Measurements from ENCODE around the gene ZDHHC14. TPM values are rescaled to one million over a fixed set of nuclear protein-coding genes. Genes with fewer than 3 reads are reported as not detected.

The ZDHHC14 gene
- total RNA-seq, 1 donor from 2014 or later = 5.1 TPM

DNA sequence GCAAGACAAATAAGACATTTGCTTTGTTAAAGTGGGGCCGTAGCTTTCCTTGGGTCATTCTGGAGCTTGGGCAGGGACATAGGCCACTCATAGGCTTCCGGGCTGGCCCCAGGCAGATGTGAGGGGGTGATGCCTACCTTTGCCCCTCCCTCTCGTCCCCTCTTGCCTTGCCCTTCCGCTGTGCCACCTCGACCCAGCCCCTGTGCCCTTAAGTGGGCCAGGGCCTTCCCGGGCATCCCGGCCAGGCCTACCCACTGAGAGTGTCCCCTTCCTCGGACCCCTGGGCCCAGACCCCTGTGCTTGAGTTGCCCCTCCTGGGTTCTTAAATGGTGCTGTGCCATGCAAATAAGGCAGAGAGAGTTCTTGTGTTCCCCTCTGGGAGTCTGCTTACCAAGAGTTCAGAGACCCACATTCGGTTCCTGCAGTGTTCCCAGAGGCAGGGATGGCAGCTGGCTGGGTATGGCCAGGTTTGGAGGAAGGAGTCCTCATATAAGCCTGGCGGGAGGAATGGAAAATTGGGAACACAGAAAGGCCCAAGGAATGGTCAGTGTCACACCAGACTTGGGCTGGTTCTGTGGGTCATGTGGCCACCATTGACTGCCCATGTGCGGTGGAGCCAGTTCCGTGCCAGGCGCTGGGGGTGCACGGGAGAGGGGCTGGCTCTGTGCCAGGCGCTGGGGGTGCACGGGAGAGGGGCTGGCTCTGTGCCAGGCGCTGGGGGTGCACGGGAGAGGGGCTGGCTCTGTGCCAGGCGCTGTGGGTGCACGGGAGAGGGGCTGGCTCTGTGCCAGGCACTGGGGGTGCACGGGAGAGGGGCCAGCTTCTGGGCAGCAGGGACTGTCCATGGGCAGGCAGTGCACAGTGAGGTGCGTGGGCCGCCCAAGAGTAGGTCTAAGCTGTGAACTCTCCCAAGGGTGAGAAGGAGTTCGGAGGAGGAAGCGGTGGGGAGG is 268.6 kb downstream of the ZDHHC14 start:
- no peak for DNase-seq
- Mint-ChIP-seq H3K4me1 (ENCODE audit: low read depth, unreplicated experiment) (peaks cover 15% of the 10 kb centered on the region), H3K27me3 (ENCODE audit: unreplicated experiment) (peaks cover 2% of the 10 kb centered on the region), H3K9me3 (ENCODE audit: unreplicated experiment) (no peaks in the 10 kb centered on the region), H3K36me3 (ENCODE audit: unreplicated experiment) (peaks cover 3% of the 10 kb centered on the region), H3K27ac (ENCODE audit: unreplicated experiment) (no peak overlapping the region), H3K4me3 (ENCODE audit: unreplicated experiment) (no peak overlapping the region)
- TF ChIP-seq CTCF (IDR thresholded peaks at IDR 0.05; ENCODE audit: partially characterized antibody, unreplicated experiment) = no peak

GRCh38 chr6:157650261-157650640 is 269.3 kb downstream of the ZDHHC14 start:
- no peak for DNase-seq
- peaks cover 3% of the 10 kb centered on the region for H3K36me3 Mint-ChIP-seq (ENCODE audit: unreplicated experiment)
- H3K9me3 Mint-ChIP-seq (ENCODE audit: unreplicated experiment) = no peaks in the 10 kb centered on the region
- peaks cover 11% of the 10 kb centered on the region for H3K4me1 Mint-ChIP-seq (ENCODE audit: low read depth, unreplicated experiment)
- no peak overlapping the region for H3K4me3 Mint-ChIP-seq (ENCODE audit: unreplicated experiment)
- no peak for TF ChIP-seq CTCF (IDR thresholded peaks at IDR 0.05; ENCODE audit: partially characterized antibody, unreplicated experiment)
- no peak overlapping the region for H3K27ac Mint-ChIP-seq (ENCODE audit: unreplicated experiment)
- H3K27me3 Mint-ChIP-seq (ENCODE audit: unreplicated experiment) = peaks cover 2% of the 10 kb centered on the region

DNA sequence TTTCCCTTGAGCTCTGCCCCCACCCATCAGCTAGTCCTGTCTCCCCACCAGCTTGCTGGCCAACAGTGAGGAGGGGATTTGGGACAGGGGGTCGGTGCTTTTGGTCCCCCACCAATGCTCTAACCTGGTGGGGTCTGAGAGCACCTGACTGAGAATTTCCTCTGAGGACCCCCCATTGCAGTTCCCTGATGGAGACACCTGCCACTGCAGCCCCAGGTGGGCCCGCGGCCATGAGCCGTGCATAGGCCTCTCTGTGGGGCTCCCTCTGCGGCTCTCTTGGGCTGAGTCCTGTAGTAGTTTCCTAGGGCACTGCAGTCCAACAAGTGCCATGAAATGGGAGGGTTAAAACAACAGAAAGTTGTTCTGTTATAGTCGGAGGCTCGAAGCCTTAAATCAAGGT is 269.8 kb downstream of the ZDHHC14 start:
- Mint-ChIP-seq H3K4me1 (ENCODE audit: low read depth, unreplicated experiment) (peaks cover 10% of the 10 kb centered on the region), H3K27ac (ENCODE audit: unreplicated experiment) (no peak overlapping the region), H3K36me3 (ENCODE audit: unreplicated experiment) (peaks cover 3% of the 10 kb centered on the region), H3K27me3 (ENCODE audit: unreplicated experiment) (peaks cover 2% of the 10 kb centered on the region), H3K9me3 (ENCODE audit: unreplicated experiment) (no peaks in the 10 kb centered on the region), H3K4me3 (ENCODE audit: unreplicated experiment) (no peak overlapping the region)
- DNase-seq = no peak
- no peak for TF ChIP-seq CTCF (IDR thresholded peaks at IDR 0.05; ENCODE audit: partially characterized antibody, unreplicated experiment)

DNA sequence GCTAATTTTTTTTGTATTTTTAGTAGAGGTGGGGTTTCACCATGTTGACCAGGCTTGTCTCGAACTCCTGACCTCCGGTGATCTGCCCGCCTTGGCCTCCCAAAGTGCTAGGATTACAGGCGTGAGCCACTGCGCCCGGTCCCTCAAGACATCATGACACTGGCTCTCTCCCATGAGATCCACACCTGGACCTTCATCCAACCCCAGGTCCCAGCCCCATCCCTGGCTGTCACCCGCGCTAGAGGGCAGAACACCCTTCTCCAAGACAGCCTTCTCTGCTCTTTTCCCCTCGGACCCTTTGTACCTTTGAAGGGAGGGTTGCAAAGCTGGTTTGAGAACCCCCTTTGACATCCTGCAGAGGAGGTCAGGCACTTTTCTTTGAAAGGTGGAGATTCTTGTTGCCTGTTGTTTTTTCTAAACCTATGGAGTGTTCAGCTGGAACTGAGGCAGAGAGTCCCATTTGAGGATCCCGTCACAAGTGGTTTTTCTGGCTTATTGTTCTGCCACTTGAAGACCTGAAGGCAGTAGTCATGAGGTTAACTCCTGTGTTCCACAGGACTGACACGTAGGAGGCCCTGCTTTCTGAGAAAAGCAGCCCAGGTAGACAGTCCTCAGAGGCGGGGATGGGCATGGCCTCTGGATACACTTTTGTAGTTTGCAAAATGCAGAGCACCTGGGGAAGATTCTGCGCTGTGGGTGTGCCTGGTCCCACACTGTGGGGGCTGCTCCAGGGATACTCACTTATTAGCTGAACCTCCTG is 270.9 kb downstream of the ZDHHC14 start:
- H3K36me3 Mint-ChIP-seq (ENCODE audit: unreplicated experiment) = peaks cover 3% of the 10 kb centered on the region
- TF ChIP-seq CTCF (IDR thresholded peaks at IDR 0.05; ENCODE audit: partially characterized antibody, unreplicated experiment) = no peak
- DNase-seq = no peak
- H3K27me3 Mint-ChIP-seq (ENCODE audit: unreplicated experiment) = peaks cover 2% of the 10 kb centered on the region
- no peaks in the 10 kb centered on the region for H3K9me3 Mint-ChIP-seq (ENCODE audit: unreplicated experiment)
- no peak overlapping the region for H3K27ac Mint-ChIP-seq (ENCODE audit: unreplicated experiment)
- peaks cover 10% of the 10 kb centered on the region for H3K4me1 Mint-ChIP-seq (ENCODE audit: low read depth, unreplicated experiment)
- no peak overlapping the region for H3K4me3 Mint-ChIP-seq (ENCODE audit: unreplicated experiment)

Measured in glutamatergic neuron (in vitro differentiated cells).